Breast epithelium (tissue), 3 donors: ENCODE results near the gene CARS1.

Source experiments
- CTCF ChIP-seq, 3 donors: fragments of 450-650 bp; IDR thresholded peaks; one replicate each; pipeline ENCODE4 v1.5.1; 2016 to 2017; ENCODE audit warnings: antibody characterized with exemption in 3 of 3, mild to moderate bottlenecking in 3 of 3, moderate library complexity in 3 of 3
- POLR2A ChIP-seq: fragments of 450-650 bp; IDR thresholded peaks from one replicate; pipeline ENCODE4 v1.6.1; 2016; ENCODE audit warnings: antibody characterized with exemption, mild to moderate bottlenecking, moderate library complexity

DNA sequence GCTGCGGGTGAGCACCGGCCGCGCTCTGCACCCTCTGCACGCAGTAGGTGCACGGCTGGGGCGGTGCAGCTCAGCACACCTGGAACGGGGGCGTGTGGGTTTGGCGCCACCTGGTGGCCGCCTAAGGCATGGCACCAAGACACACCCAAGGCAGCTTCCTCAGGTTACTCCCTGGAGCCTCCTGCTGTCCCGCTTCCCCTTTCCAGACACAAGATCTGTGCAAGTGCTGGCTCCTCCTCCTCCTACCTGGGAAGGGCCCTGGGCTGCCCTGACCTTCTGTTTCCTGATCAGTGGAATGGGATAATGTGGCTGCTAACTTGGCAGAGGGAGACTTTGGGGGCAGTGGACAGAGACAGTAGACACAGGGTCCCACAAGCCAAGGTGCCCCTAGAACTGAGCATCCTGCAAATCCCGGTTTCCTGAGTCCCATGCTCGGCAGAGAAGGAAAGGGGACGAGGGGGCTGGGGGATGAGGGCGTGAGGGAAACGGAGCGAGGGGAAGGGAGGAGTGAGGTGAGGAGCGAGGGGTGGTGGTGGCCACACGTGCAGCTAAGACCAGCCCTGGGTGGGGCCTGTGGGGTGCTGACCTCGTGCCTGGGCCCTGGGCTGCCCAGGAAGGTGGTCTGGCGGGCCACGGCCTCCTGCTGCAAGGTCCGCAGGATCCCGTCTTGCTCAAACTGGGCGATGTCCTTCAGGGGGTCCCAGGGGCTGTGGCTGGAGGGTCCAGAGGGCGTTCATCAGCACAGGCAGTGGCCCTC lies 34.8 kb upstream of the CARS1 start:
- TF ChIP-seq CTCF (IDR thresholded peaks at IDR 0.05): peak; percentile 97 to 98 (median 98)
- no peak for TF ChIP-seq POLR2A
